WERI-Rb-1 (cell line): ENCODE results near the gene PPM1G.

Experiments used
- DNase-seq: peaks from one replicate; pipeline ENCODE4 v3.0.0-alpha.2; 2020
- H3K27ac ChIP-seq: fragments of 250-450 bp; sonication (Bioruptor Pico); 2 replicates; pipeline ENCODE4 v1.5.1; 2020; ENCODE audit warnings: mild to moderate bottlenecking, moderate library complexity
- H3K27me3 ChIP-seq: fragments of 250-450 bp; sonication (Bioruptor Pico); 2 replicates; pipeline ENCODE4 v1.5.1; 2021; ENCODE audit warnings: mild to moderate bottlenecking, low read depth, moderate library complexity; ENCODE audit not compliant: insufficient read depth, severe bottlenecking
- H3K36me3 ChIP-seq: fragments of 250-450 bp; sonication (Bioruptor Pico); 2 replicates; pipeline ENCODE4 v1.5.1; 2020; ENCODE audit warnings: mild to moderate bottlenecking, moderate library complexity
- H3K4me3 ChIP-seq: 2 replicates; pipeline ENCODE4 v1.5.1; 2011; ENCODE audit warnings: low read depth, mild to moderate bottlenecking, control low read depth, low read length
- H3K9me3 ChIP-seq: fragments of 250-450 bp; sonication (Bioruptor Pico); 2 replicates; pipeline ENCODE4 v1.5.1; 2021; ENCODE audit warnings: mild to moderate bottlenecking, moderate library complexity; ENCODE audit not compliant: severe bottlenecking
- CTCF ChIP-seq: IDR thresholded peaks from 2 replicates; pipeline ENCODE4 v1.5.1; 2011; ENCODE audit warnings: low read depth, mild to moderate bottlenecking, control low read depth, inconsistent platforms, low read length

Gene PPM1G, protein sequence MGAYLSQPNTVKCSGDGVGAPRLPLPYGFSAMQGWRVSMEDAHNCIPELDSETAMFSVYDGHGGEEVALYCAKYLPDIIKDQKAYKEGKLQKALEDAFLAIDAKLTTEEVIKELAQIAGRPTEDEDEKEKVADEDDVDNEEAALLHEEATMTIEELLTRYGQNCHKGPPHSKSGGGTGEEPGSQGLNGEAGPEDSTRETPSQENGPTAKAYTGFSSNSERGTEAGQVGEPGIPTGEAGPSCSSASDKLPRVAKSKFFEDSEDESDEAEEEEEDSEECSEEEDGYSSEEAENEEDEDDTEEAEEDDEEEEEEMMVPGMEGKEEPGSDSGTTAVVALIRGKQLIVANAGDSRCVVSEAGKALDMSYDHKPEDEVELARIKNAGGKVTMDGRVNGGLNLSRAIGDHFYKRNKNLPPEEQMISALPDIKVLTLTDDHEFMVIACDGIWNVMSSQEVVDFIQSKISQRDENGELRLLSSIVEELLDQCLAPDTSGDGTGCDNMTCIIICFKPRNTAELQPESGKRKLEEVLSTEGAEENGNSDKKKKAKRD

GRCh38 chr2:27409321-27410073 lies at the start of gene PPM1G:
TSS of gene PPM1G (minus strand) at chr2:27409591. CDS start at chr2:27409422, 169 bp downstream.
- DNase-seq: peak; percentile 99
- TF ChIP-seq CTCF: no peak

DNA sequence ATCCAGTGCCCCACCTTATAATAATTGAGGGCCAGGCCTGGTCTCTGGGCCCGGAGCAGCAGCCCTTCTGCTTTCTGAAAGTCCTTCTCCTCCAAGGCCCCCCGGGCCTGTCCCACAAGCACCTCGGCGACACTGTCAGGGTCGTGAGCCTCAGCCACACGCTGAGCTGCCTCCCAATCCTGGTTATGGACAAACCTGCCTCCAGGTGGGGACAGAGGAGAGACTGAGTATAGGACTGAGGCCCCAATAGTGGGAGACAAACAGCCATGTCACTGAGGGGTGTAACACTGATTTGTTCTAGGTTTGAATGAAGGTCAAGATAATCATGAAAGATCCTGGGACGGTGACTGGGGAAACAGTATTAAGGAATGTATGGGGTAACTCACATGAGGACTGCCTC lies 44.6 kb upstream of the PPM1G start:
- H3K36me3 ChIP-seq: peaks cover 30% of the 10 kb centered on the region
- no peak overlapping the region for H3K27ac ChIP-seq
- H3K9me3 ChIP-seq: no peaks in the 10 kb centered on the region
- peak; percentile 46 for DNase-seq
- TF ChIP-seq CTCF: peak; percentile 44
- no peaks in the 10 kb centered on the region for H3K27me3 ChIP-seq
- no peak overlapping the region for H3K4me3 ChIP-seq

More at GRCh38 chr2:27409321-27410073, at the start of gene PPM1G:
- Histone ChIP-seq H3K27me3 (no peaks in the 10 kb centered on the region), H3K4me3 (peak within 1 kb of the TSS; percentile 96), H3K27ac (peak within 1 kb of the TSS; percentile 90), H3K9me3 (no peaks in the 10 kb centered on the region), H3K36me3 (peaks cover 32% of the 10 kb centered on the region)

- peaks cover 41% of the 10 kb centered on the region for H3K36me3 ChIP-seq
- no peak for TF ChIP-seq CTCF
- DNase-seq: no peak
- H3K27ac ChIP-seq: no peak overlapping the region
- no peaks in the 10 kb centered on the region for H3K9me3 ChIP-seq
- no peaks in the 10 kb centered on the region for H3K27me3 ChIP-seq
- no peak overlapping the region for H3K4me3 ChIP-seq
Measured at GRCh38 chr2:27451095-27451494, 41.7 kb upstream of the PPM1G start.

DNA sequence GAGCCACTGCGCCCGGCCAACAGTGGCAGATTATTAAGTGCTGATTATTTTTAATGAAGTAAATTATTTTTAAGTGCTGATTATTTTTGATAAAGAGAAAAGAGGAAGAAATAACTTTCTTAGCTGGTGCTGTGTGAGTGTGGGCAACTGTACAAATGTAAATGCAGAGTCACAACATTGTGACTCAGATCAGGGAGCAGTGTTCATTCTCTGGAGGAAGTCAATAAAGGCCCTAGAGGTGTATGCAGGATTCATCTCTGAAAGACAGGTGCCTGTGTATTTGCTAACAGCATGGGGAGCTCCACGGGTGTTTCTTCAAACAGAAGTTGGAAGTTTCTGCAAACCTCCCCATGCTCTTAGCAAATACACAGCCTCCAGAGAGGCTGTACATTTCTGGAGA lies 39.0 kb upstream of the PPM1G start:
- peaks cover 64% of the 10 kb centered on the region for H3K36me3 ChIP-seq
- DNase-seq: no peak
- TF ChIP-seq CTCF: no peak
- no peak overlapping the region for H3K4me3 ChIP-seq
- no peaks in the 10 kb centered on the region for H3K9me3 ChIP-seq
- no peak overlapping the region for H3K27ac ChIP-seq
- no peaks in the 10 kb centered on the region for H3K27me3 ChIP-seq

- Histone ChIP-seq H3K36me3 (peaks cover 71% of the 10 kb centered on the region), H3K27ac (no peak overlapping the region), H3K4me3 (no peak overlapping the region), H3K27me3 (no peaks in the 10 kb centered on the region), H3K9me3 (no peaks in the 10 kb centered on the region)
- no peak for TF ChIP-seq CTCF
- DNase-seq: no peak
Measured at GRCh38 chr2:27446057-27446456, 36.7 kb upstream of the PPM1G start.
